ENCODE data around the gene MYO7B.

GRCh38 chr2:127576433-127577207 is 41.1 kb downstream of the MYO7B start:
- no peak for TF ChIP-seq CTCF (IDR thresholded peaks at IDR 0.05)
- no peak for TF ChIP-seq POLR2A (IDR thresholded peaks at IDR 0.05)
- no peak for TF ChIP-seq EP300 (IDR thresholded peaks at IDR 0.05)

Data from upper lobe of left lung (tissue), 4 donors.